ENCODE measurements around the gene EMP1.

Gene EMP1, protein sequence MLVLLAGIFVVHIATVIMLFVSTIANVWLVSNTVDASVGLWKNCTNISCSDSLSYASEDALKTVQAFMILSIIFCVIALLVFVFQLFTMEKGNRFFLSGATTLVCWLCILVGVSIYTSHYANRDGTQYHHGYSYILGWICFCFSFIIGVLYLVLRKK

GRCh38 chr12:13196130-13196921 lies at the start of gene EMP1:
Gene EMP1, plus strand, starts transcription at chr12:13196726. Its CDS starts 14,785 bp downstream, at chr12:13211511.
- DNase-seq = no peak

GRCh38 chr12:13147688-13148484 lies 48.6 kb upstream of the EMP1 start:
- DNase-seq = no peak

- no peak for DNase-seq
Measured at GRCh38 chr12:13148485-13148847, 48.1 kb upstream of the EMP1 start.

DNA sequence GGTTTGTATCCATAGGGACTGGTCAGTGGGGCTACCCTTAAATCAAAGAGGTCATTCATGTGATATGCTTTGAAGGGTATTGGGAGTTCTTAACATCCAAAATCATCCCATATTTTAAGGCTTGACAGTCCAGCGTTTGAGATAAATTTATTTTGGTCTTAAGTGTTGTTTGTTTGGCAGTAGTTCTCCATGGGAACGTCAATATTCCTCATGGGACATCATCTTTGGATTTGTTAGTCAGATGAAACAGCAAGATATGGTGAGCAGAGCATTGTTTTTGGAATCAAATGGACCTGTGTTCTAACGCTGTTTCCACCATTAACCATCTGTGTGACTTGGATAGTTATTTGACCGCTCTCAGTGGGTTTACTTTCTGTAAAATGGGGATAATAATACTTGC lies 47.1 kb upstream of the EMP1 start:
- no peak for DNase-seq

DNA sequence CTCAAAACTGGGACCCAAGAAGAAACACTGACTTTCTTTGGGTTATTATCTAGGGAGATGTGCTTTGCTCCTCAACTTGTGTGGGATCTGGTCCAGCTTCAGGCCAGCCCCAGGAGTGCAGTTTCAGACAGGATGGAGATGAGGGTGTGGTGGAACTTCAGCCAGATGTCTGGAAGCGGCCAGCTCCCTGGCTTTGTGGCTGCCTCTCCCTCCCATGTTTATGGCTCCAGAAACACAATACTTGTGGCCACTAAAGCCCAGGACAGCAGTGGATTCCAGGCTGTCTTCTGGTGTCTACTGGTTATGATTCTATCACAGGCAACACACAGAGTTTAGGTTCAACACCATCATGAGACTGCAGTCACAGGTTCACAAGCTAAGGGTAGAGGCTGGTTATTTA lies 44.2 kb upstream of the EMP1 start:
- no peak for DNase-seq

- no peak for DNase-seq
Measured at GRCh38 chr12:13152756-13153155, 43.8 kb upstream of the EMP1 start.

DNA sequence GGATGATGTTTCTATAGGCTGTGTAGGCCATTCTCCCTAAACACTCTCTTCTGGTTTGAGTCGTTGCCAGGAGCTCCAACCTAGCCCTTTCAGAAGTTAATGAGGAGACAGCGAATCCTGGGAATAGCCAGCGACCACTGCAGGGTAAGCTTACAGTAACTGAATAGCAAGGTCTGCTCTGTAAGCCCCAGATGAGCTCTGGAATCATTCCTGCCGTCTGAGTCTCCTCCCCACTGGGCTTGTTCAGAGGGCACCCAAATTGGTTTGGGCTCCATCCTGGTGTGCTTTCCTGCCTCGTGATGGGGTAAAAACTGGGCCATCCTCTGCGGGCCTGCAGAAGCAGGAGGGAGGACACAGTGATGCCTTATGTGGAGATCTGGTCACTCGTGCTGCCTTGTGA lies 43.3 kb upstream of the EMP1 start:
- DNase-seq = no peak

DNA sequence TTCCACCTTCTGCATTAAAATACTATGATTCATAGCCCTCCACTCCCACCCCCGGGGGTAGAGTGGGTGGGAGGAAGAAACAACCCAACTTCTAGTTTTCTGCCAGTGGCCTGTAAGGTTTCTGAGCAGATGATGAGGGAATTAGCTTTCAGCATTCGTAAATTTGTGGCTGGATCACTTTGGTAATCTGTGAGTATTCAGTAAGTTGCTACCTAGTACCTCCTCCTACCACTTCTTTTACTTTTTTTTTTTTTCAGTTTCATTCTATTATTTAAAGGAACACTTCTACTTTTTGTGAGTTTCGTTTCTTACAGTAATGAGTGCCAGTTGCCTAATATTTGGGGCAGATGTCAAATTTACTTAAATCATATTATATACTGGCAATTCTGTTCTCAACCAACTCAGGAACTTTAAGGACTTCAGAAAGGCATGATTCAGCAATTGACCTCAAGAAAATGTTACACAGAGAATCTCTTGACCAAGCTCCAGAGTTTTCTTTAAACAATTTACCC lies 42.4 kb upstream of the EMP1 start:
- DNase-seq = no peak

GRCh38 chr12:13154831-13155230 lies 41.7 kb upstream of the EMP1 start:
- DNase-seq = no peak

- DNase-seq = no peak
Measured at GRCh38 chr12:13156277-13156676, 40.2 kb upstream of the EMP1 start.

- DNase-seq = no peak
Measured at GRCh38 chr12:13161172-13161571, 35.4 kb upstream of the EMP1 start.

- DNase-seq = no peak
Measured at GRCh38 chr12:13162904-13163303, 33.6 kb upstream of the EMP1 start.

- no peak for DNase-seq
Measured at GRCh38 chr12:13163868-13164635, 32.5 kb upstream of the EMP1 start.

DNA sequence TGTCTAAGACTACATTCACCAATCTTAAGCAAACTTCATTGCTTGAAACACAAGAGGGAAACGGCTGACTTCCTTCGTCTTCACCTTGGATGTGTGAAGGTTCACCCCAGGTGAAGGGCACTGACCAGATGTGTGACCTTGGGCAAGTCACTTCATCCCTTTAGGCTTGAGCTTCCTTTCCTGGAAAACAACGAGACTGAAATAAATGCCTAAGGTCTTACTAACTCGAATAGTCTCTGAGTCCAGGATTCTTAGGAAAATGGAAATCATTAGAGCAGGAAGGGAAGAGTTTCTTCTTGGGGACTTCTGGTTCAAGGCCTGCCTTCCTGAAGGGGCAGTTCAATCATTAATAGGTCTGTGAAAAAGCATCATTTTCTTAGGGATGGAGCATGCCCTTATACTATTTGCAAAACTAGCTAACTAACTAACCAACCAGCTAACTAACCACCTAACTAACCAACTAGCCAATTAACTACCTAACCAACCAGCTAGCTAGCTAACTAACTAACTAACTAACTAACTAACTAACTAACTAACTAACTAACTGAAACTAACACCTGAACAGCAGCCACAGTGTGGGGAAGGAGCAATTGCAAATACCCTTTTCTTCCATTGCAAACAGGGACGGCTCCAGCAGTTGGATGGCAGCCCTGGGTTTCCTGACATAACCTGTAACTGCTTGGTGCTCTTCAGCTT lies 31.5 kb upstream of the EMP1 start:
- DNase-seq = no peak

DNA sequence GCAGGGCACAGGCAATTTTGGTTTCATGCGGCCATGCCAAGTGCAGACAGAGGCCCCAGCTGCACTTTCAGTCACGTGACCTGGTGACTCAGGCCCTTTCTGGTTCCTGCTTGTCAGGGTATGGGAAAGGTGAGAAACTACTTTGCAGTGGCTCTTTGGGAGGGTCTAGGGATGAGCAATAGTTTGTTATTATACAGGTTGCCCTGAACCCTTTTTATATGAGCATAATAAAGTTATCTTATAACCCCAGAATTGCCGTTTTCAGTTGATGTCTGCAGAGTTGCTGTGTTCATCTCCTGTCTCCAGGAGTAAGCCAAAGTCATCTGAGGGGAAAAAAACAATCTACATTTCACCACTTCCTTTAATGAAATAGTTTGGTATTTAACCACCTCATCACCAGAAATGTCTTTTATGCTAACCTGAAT lies 30.9 kb upstream of the EMP1 start:
- no peak for DNase-seq

DNA sequence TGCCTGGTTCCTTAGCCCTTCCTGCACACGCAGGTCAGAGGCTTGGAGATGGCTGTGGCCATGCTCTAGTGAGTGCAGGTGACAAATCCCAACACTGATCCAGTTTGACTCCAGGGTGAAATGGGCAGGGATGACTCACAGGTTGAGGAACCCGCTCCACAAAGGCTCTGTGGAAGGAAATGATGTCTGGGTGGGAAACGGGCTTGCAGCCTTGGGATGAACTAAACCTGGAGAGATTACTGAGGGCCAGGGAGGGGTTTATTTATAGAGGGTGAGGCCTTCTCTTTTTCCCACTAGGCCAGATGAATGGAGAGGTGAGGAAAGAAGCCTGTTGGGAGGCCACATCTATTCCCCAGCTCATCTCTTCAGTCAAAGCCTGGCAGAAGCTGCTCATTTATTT lies 29.3 kb upstream of the EMP1 start:
- no peak for DNase-seq

DNA sequence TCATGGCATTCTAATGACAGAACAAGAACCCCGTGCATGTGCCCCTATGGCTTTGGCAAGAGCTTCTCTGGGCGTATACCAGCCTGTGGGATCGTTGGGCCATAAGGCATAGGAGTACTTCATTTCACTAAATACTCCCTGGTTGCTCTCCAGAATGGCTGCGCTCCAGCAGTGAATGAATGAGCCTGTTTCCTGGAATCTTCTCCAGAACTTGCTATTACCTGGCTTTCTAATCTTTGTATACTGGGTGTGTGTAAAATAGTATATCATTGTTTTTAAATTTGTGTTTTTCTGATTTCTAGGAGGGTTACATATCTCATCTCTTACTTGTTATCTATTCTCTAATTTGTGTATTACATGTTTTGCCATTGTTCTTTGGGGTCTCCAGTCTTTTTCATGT lies 28.6 kb upstream of the EMP1 start:
- no peak for DNase-seq

DNA sequence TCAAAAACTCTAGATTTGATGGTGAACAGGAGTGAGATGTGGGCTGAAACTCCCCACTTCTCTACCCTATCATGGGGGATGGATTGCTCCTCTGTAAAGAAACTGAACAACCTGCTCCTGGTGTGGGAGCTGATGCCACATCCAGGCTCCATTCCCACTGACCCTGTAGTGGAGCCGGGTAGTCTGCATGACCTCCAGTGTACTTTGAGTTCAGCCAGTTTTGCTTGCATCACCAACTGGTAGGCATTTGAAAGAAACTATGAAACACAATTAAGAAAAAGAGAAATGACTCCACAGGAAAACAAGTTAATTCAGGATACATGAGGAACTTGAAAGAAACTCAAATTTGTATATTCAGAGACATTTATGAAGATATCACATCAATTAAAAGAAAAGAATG lies 27.3 kb upstream of the EMP1 start:
- no peak for DNase-seq

DNA sequence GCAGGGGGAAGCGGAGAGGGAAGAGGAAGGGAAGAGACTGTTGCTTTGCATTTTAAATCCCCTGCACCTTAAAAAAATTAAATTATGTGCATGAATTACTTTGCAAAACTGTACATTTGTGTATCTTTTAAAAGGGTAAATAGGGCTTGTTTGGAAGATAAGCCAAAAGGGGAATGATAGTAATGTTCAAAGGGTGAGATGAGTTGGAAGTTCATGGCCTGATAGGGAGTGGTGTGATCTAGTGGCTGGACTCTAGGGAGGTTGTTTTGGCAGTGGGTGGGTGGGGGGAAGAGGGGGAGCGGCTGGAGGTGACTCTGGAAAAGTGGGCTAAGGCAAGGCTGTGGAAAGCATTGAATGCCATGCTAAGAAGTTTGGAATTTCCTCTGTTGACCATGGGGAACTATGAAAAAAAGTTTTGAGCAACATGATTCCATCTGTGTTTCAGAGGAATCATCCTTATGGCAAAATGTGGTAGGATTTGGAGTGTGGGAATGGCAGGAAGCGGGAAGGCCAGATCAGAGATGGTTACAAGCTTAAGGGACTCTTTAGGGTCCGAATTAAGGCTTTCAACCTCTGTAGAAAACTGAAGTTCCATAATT lies 25.5 kb upstream of the EMP1 start:
- DNase-seq = no peak

- DNase-seq = no peak
Measured at GRCh38 chr12:13171921-13172859, 24.3 kb upstream of the EMP1 start.

Measured in NCI-H82 (cell line).